GM18870 (cell line): ENCODE measurements around the gene MYO5B.
"Not testable (repeated sequence)": the region's sequence is repeated elsewhere in the genome, so short reads cannot be mapped to it uniquely, and the experiment has no call there.

ENCODE experiments used
- ATAC-seq: cut with Tn5 transposase; IDR thresholded peaks from one replicate; pipeline ENCODE4 v1.9.1; 2021; ENCODE audit warnings: moderate library complexity; ENCODE audit not compliant: unreplicated experiment

MYO5B gene

DNA sequence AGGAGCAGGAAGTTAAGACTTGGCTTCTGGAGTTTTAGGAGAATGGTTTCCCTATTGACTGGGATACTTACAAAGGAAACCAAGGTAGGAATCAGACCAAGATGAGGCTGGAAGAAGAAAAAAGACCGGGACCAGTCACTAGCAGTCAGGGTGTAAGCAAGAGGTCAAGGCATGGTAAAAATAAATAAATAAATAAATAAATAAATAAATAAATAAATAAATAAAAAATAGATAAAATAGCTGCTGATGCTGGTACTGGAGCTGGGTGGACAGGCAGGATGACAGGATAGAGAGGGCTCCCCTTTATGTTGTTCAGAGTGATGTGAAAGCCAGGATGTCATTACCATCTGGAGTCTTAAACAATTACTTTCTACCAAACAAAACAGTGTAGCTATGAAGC is 89.9 kb downstream of the MYO5B start:
- no peak for ATAC-seq

DNA sequence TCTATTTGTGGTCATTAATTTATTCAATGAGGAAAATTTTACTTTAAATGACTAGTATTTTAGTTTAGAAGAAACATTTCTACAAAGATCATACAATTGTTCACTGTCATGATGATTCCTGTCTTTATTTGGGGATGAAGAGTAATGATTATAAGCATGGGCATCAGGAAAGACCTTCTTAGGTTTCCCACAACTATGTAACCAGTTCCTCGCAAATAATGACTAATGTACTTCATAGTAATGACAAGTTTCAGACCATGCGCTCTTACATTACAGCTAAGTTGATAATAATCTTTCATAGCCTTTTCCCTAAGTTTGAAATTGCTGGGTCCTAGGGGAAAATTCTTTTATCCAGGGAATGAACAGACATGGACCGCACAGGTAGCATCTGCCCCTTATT is 90.5 kb downstream of the MYO5B start:
- no peak for ATAC-seq

- peak; percentile 70 for ATAC-seq
Measured at GRCh38 chr18:50099725-50100407, 95.1 kb downstream of the MYO5B start.

DNA sequence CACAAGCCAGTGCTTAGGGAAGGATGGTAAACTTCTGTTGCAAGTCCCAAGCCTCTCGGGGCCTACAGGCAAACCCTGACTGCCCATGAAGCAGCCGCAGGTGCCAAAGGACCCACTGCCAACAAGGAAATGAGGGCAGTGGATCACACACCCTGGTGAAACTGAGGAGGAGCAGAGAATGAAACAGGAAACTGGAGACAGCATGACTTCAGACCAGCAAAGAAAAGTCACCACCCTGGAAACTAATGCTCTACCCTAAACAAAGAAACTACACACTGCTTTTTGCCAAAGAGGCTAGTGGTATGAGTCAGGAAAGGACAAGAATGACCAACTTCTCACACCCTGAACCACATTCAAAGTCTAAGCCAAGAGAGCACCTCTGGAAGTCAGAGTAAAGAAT is 97.2 kb downstream of the MYO5B start:
- ATAC-seq: peak; percentile 64

- ATAC-seq: no peak
Measured at GRCh38 chr18:50096766-50097435, 98.0 kb downstream of the MYO5B start.

GRCh38 chr18:50094786-50095185 is 100.2 kb downstream of the MYO5B start:
- not testable (repeated sequence) for ATAC-seq

- no peak for ATAC-seq
Measured at GRCh38 chr18:50094221-50094773, 100.7 kb downstream of the MYO5B start.

DNA sequence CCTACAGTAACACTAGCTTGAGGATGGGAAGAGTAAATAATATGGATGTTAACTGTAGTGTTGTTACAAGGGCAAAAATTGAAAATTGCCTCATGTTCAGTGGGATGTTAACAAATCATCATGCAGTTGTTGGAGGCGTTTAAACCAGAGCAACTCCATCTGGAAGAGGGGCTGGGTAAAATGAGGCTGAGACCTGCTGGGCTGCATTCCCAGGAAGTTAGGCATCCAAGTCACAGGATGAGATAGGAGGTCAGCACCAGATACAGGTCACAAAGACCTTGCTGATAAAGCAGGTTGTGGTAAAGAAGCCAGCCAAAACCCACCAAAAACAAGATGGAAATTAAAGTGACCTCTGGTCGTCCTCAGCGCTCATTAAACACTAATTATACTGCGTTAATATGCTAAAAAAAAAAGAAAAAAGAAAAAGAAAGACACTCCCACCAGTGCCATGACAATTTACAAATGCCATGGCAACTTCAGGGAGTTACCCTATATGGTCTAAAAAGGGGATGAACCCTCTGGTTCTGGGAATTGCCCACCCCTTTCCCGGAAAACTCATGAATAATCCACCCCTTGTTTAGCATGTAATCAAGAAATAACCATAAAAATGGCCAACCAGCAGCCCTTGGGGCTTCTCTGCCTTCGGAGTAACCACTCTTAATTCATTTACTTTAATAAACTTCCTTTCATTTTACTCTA is 101.4 kb downstream of the MYO5B start:
- no peak for ATAC-seq

DNA sequence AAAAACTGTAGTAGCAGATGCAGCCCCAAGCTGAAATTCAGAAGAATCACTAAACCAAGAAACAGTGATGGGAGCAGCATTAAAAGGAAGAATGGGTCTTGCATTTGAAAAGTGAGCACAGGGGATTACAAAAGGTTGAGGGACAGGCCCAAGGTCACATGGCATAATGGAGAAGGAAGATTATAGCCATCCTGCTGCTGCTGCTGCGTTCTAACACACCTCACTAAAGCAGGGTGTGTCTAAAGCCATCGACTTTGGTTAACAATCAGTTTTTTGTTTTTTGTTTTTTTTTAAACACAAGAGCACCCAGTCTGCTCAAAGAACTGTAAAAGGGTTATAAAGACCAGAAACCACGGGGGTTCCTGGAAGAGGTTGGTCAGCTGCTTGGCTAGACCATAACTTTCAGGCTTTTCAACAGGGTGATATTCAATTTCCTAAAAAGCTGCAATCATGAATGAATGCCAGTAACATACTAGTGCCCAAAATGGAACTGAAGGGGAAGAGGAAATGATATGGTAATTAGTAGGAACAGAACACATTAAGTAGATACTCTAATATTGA is 102.6 kb downstream of the MYO5B start:
- no peak for ATAC-seq

- ATAC-seq: no peak
Measured at GRCh38 chr18:50091509-50092244, 103.3 kb downstream of the MYO5B start.

GRCh38 chr18:50090370-50091312 is 104.3 kb downstream of the MYO5B start:
- no peak for ATAC-seq

DNA sequence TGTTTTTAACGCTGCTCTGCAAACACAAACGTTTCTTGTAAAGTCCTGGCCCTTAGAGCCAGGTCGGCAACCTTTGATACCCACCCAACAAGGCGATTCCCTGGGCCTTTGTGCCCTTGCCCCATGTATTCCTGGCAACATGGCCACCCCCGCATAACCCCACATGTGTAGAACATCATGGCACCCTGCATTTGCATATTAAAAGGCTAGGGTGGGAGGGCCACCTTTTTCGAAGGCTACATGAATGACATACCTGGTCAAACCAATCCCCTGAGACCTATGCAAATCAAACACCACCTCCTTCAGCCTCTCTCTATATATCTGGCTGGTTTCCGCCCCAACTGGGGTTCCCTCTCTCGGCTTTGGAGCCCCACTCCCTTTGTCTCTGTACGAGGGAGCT is 105.2 kb downstream of the MYO5B start:
- ATAC-seq: no peak

DNA sequence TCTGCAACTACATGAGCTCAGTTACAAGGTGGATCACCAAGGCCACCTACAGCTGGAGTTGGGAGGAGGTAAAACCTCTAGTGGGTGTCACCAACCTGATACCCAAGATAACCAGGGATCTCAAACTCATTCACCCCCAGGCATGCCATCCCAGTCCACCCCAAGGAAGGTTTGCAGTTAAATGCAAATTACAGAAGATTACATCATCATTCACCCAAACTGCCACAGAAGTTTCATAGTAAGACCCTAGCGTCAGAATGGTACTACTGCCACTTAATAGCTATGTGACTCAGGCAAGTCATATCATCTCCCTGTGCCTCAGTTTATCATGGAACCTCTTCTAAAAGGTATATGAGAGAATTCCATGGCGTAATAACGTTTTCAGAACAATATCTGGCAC is 111.2 kb downstream of the MYO5B start:
- ATAC-seq: no peak

GRCh38 chr18:50080932-50081560 is 113.9 kb downstream of the MYO5B start:
- ATAC-seq: no peak

- no peak for ATAC-seq
Measured at GRCh38 chr18:50080316-50080715, 114.6 kb downstream of the MYO5B start.

- no peak for ATAC-seq
Measured at GRCh38 chr18:50079571-50080295, 115.2 kb downstream of the MYO5B start.

DNA sequence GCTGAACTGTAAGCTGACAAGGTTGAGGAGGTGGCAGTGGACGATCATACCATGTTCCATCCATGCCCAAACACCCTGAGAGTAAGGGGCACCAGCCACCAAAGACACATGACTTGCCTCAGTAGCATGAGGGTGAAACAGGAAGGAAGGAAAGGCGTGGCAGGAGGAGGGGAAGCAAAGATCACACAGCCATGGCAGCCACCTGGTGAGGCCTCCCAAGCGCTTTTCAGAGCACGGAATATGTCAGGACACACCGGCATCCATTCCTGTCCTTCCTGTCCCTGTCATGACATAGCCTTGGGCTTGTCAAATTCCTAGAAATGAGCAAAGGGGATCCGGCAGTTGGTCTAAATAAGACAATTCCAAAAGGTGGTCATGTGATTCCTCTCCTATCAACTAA is 118.7 kb downstream of the MYO5B start:
- ATAC-seq: no peak

DNA sequence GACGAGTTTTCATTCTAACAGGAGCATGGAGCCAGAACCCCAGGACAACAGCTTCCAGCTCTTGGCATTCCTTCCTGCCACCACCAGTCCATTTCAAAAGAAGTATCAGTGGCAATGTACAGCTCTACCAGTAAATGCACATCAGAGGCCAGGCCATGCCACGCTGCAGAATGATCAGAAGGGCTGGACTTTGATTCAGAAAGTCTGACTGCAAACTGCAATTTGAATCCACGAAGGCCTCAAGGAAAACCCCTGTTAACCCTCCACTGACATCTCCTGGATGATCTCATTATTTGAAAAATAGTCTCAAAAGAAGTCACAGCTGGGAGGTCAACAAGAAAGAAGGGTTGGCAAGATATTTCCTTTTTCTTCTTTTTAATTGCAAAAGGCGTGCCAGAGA is 119.2 kb downstream of the MYO5B start:
- no peak for ATAC-seq

- no peak for ATAC-seq
Measured at GRCh38 chr18:50074404-50074803, 120.5 kb downstream of the MYO5B start.
